GM18520 (cell line): ENCODE data around the gene LRRC17.
"Not testable (repeated sequence)": the region's sequence is repeated elsewhere in the genome, so short reads cannot be mapped to it uniquely, and the experiment has no call there.

ENCODE experiments used
- ATAC-seq: cut with Tn5 transposase; IDR thresholded peaks from one replicate; pipeline ENCODE4 v1.9.1; 2021; ENCODE audit not compliant: unreplicated experiment

LRRC17 gene

DNA sequence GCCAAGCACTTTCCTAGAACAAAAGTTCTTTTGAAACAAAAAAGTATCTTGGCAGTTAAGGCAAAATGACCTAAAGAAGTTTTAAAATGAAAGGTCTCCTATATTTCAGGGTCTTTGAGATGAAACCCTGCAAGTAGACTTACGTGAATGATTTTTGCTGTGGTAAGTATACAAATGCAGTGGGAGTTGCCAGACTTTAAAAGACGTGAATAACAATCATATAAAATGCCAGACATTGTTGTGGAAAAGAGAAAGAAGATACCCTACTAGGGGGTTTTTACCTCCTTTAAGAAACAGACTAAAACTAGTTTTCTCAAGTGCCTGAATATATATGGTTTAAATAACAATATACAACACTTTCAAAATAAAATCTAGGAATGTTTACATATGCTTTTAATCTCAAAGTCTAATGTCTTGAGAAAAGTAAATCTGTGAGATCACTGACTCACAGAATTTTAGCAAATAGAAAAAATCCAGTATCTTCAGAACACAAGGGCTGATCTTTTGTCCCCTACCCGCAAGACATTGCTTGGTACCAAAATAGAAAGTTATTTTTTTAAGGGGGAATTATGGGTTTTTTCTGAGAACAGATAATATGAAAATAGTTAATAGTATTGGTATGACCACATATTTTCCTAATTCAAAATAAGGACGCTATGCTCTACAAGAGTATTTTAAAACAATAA lies 29.5 kb downstream of the LRRC17 start:
- ATAC-seq, result no peak

DNA sequence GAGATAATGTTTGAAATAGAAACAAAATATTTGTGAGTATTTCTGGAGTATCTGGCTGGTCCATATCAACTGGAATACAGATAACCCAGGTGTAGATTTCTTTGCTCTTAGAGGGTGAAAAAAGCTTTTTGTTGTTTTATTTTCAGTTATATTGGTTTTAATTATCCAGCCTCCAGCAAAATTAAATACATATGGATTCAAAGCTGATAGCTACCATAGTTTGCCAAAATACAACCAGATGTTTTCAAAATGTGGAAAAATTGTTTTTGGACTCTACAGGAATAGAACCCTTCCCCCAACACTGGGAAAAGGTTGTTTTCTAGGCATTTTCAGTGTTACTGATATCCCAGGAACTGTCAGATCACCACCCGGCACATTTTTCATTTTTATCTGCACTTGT lies 30.1 kb downstream of the LRRC17 start:
- ATAC-seq, result no peak

DNA sequence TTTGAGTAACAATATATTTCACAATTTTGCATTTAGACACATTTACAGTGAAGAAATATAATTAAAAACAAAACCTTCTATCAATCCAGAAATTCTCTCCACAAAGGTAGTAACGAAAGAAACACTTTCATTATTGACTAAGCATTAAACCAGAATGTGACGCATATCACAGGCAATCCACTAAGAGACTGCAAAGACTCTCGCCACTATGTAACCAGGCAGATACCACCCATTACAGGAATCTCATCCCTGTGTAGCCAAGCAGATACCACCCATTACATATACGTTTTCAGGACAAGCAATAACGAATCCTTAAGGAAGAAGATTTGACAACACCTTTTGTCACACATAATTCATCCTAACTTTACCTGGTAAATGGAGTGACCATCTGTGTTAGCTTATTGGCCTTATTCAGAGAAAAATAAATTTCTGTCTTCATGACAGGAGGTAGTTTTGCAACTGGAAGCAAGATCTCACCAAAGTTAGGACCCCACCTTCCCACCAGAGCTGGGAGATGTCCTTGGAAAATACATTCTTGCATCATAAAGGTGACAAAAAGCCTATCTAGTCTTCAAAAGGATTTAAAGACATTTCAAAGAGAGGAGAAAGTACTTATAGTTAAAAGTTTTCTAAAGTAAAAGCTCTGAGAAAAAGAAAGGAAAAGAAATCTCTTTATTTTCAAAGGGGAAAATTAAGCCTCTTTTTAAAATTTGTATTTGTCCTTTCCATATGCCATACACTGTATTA lies 30.8 kb downstream of the LRRC17 start:
- ATAC-seq, result no peak

DNA sequence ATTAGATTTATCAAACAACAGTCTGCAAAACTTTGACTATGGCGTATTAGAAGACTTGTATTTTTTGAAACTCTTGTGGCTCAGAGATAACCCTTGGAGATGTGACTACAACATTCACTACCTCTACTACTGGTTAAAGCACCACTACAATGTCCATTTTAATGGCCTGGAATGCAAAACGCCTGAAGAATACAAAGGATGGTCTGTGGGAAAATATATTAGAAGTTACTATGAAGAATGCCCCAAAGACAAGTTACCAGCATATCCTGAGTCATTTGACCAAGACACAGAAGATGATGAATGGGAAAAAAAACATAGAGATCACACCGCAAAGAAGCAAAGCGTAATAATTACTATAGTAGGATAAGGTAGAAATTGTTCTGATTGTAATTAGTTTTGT lies 31.4 kb downstream of the LRRC17 start:
- ATAC-seq, result no peak

DNA sequence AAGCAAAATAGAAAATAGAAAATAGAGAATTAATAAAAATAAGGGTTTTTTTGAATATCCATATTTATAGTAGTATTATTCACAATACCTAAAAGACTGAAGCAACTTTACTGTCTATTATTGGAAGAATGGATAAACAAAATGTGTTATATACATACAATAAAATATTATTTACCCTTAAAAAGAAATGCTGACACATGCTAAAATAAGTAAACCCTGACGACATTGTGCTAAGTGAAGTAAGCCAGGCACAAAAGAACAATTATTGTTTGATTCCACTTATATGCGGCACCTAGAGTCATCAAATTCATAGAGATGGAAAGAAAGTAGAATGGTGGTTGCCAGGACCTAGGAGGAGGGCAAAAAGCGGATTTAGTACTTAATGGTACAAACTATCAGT lies 39.0 kb downstream of the LRRC17 start:
- no peak for ATAC-seq

DNA sequence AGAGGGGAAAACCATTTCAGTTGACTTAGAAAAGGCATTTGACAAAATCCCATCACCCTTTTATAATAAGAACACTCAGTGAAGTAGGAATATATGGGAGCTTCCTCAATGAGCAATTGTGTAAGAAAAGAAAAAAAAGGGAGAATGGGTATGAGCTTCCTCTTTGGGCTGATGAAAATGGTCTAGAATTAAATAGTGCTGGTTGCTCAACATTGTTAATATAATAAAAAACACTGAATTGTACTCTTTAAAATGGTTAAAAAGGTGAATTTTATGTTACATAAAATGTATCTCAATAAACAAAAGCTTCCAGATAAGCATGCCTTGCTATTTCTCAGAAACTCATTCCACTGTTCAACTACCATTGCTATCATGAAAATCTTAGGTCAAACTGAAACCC lies 40.6 kb downstream of the LRRC17 start:
- ATAC-seq, result no peak

DNA sequence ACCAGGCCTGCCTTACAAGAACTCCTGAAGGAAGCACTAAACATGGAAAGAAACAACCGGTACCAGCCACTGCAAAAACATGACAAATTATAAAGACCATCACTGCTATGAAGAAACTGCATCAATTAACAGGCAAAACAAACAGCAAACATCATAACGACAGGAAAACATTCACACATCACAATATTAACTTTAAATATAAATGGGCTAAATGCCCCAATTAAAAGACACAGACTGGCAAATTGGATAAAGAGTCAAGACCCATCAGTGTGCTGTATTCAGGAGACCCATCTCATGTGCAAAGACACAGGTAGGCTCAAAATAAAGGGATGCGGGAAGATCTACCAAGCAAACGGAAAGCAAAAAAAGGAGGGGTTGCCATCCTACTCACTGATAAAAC lies 41.6 kb downstream of the LRRC17 start:
- ATAC-seq, result not testable (repeated sequence)

DNA sequence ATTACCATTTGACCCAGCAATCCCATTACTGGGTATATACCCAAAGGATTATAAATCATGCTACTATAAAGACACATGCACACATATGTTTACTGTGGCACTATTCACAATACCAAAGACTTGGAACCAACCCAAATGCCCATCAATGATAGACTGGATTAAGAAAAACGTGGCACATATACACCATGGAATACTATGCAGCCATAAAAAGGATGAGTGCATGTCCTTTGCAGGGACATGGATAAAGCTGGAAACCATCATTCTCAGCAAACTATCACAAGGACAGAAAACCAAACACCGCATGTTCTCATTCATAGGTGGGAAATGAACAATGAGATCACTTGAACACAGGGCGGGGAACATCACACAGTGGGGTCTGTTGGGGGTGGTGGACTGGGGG lies 45.2 kb downstream of the LRRC17 start:
- ATAC-seq, result not testable (repeated sequence)

DNA sequence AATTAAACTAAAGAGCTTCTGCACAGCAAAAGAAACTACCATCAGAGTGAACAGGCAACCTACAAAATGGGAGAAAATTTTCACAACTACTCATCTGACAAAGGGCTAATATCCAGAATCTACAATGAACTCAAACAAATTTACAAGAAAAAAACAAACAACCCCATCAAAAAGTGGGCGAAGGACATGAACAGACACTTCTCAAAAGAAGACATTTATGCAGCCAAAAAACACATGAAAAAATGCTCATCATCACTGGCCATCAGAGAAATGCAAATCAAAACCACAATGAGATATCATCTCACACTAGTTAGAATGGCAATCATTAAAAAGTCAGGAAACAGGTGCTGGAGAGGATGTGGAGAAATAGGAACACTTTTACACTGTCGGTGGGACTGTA lies 49.2 kb downstream of the LRRC17 start:
- ATAC-seq, result not testable (repeated sequence)

DNA sequence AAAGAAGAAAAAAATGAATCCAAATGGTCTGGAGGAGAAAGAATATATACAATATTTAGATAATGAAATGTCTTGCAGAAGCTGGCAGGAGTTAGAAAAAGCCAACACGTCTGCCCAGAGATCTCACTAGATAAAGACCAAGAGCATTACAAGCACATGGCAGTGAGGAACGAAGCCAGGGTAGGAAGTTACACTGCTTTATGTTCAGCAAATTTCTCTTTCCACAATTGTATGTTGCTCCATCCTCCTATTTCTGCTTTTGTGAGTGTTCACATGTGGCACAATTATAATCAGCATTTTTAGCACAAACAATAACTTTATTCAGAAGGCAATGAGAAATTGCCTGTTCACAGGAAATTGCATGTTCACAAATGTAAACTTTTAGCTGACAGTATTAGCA lies 53.7 kb downstream of the LRRC17 start:
- no peak for ATAC-seq

DNA sequence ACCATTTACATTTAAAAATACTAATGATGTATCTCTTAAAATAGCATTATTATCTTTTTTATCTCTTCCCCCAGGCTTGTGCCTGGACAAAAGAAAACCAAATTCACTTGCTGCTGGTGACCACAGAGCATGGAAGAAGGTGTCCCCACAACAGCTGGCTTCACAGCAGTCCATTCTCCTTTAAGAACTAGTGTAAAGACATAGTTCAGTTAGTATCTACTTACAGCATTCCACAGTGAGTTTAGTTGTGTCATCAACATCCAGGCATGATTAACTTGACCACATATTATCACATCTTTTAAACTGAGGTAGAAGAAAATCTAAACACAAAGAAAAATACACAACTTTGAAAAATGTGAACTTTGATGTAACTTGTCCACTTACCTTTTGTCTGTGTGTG lies 55.0 kb downstream of the LRRC17 start:
- ATAC-seq, result no peak

DNA sequence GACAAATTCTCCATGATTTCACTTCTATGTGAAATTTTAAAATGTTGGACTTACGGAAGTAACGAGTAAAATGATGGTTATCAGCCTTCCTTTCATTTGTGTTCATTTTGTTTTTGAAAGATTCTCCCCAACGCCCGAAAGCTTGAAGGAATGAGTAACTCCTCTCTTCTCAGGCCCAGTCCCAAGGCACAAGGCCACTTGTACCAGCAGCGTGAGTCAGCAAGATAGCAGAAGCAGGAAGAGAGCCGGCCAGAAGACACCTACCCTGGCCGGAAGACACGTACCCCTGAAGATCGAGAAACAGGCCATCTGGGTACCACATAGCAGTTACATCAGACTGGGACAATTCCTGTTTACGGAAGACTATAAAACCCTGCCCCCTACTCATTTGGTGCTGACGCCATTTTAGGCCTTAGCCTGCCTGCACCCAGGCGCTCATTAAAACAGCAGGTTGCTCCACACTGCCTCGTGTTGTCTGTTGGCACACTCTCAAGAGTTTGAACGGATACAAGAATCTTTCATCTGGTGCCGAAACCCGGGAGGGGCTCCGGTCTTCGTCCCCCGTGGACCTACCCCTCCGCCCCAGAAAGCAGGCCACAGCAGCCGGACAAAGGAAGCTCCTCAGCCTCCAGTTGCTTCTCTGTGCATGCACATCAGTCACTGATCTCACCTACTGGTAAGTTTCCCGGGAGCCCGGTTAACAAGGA lies 60.4 kb downstream of the LRRC17 start:
- no peak for ATAC-seq

DNA sequence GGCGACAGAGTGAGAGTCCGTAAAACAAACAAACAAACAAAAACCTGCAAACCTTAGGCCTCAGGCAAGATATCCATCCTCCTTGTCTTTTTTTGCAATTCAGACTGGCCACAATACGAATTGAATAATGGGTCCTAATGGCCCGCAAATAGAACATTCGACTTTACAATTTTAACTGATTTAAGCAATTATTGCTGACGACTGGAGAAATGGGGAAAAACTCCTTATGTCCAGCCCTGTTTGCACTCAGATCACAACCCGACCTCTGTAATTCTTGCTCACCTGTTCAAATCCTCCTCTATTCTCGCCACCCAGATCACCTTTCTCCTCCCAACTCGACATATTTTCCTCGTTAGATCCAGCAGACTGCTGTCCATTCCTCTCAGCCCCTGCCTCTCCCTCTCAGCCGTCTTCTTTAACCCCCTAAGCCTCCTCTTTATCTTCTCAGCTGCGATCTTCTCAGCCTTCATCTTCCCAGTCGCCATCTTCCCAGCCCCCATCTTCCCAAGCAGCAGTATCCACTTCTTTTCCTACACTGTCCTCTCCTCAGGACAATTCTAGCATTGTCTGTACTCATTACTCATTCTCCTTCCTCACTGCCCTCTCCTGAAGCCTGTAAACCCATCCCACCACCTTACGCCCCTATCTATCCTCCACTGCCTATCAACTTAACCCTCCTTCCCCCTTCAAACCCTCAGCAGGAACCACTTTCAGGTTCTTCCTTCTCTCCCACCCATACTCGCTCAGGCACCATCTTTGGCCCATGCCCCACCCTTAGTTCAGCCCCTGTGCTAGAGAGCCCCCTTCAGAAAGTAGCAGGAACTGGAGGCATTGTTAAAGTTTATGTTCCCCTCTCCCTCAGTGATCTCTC lies 61.8 kb downstream of the LRRC17 start:
- no peak for ATAC-seq

DNA sequence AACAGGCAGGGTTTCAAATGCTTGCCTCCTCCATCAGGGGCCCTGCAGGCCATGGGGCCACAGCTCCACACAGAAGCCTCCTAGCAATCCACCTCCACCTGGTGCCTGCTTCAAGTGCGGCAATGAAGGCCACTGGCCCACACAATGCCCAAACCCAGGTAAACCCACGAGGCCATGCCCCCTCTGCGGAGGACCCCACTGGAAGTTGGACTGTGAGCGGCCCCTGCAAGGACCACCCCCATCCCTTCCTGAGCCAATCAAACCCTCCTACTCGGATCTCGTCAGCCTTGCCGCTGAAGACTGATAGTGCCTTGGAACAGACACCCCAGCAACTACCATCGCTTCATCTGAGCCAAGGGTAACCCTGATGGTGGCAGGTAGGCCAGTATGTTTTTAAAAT lies 63.1 kb downstream of the LRRC17 start:
- ATAC-seq, result no peak

DNA sequence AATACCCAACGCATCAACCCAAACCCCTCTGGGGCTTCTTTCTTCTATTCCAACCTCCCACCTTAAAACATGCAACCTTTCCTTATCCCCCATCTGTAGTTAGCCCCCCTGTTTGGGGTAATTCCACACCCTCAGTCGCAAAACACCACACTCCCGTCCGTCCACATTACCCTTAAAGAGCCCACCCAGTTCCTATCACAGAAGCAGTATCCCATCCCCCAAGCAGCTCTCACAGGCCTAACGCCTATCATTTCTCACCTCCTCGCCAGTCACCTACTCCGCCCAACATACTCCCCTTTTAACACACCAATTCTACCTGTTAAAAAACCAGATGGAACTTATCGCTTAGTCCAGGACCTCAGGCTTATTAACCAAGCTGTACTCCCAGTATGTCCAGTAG lies 63.7 kb downstream of the LRRC17 start:
- ATAC-seq, result no peak

DNA sequence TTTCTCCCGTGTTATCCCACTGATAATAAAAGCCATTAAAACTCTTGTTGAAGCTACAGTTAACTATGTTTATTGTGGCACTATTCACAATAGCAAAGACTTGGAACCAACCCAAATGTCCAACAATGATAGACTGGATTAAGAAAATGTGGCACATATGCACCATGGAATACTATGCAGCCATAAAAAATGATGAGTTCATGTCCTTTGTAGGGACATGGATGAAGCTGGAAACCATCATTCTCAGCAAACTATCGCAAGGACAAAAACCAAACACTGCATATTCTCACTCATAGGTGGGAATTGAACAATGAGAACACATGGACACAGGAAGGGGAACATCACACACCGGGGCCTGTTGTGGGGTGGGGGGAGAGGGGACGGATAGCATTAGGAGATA lies 64.8 kb downstream of the LRRC17 start:
- not testable (repeated sequence) for ATAC-seq

DNA sequence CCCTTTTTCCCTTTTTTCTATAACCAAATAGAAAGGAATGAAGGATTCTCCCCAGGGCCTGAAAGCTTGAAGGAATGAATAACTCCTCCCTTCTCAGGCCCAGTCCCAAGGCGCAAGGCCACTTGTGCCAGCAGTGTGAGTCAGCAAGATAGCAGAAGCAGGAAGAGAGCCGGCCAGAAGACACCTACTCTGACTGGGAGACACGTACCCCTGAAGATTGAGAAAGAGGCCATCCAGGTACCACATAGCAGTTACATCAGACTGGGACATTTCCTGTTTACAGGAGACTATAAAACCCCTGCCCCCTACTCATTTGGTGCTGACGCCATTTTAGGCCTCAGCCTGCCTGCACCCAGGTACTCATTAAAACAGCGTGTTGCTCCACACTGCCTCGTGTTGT lies 65.5 kb downstream of the LRRC17 start:
- ATAC-seq, result no peak

DNA sequence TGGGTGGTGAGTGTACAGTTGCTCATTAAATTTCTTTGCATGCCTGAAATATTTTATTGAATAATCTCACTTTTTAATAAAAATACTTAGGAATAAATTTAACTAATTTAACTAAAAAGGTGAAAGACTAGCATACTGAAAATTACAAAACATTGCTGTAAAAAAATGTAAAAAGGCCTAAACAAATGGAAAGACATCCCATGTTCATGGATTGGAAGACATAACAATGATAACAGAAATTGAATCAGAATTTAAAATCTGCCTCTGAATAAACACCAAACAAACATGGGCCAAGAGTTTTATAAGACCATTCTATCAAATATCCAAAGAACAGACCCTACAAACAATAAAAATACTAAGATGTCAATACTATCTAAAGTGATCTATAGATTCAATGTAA lies 66.9 kb downstream of the LRRC17 start:
- no peak for ATAC-seq

DNA sequence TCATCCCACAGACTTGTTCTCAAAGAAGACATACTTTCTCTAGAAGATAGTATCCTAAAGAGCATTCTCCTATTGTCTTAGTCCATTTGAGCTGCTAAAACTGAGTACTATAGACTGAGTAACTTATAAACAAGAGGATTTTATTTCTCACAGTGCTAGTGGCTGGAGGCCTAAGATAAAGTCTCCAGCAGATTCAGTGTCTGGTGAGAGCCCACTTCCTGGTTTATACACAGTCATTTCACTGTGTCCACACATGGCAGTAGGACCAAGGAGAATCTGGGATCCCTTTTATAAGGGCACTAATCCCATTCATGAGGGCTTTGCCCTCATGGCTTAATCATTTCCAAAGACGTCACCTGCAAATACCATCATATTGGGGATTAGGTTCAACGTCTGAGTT lies 68.7 kb downstream of the LRRC17 start:
- no peak for ATAC-seq

DNA sequence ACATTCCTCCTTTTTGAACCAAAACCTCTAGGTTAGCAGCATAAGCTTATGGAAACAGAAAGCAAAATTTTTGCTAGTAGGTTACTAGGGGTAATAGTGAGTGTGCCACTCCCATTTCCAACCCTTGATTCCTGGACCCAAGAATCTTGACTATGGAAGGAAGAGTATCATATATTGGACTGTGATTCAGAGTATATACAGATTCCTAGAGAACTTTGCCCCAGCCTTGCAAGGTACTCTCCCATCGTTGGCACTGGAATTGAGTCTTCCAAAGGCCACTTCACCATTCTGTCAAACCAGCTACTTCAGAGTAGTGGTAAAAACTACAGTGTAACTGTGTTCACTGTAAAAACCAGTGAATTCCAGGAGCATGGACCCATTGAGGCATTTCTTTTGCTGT lies 69.4 kb downstream of the LRRC17 start:
- ATAC-seq, result no peak

DNA sequence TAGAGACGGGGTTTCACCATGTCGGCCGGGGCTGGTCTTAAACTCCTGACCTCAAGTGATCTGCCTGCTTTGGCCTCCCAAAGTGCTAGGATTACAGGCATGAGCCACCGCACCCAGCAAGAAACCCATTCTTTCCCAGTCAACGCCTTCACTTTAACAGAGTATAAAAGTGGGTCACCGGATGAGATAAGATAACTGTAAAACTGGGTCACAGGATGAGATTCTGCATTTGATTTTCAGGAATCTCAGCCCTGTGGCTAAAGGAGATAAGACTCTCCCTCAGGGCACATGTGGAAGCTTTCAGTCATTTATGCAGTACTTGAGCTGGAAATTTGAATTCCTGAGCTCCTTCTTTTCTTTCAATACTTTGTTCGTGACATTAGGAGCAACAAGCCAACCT lies 70.8 kb downstream of the LRRC17 start:
- ATAC-seq, result no peak
